A673 (cell line): ENCODE data around the gene JAG1. TPM values are rescaled to one million over a fixed set of nuclear protein-coding genes. Genes with fewer than 3 reads are reported as not detected.

Experiments used
- BruUV-seq: library from RNA; stranded (reverse); fragments of 400-500 nt; replicated peaks from 2 replicates; lab custom pipeline; 2021; lab: Mats Ljungman, UMichigan
- CTCF ChIA-PET: fragments of 300-600 bp; sonication (Branson Sonifier 250); formaldehyde crosslinking; loops from one replicate; lab custom pipeline; 2022; ENCODE audit warnings: antibody characterized with exemption; lab: Charles Lee
- POLR2A ChIA-PET: fragments of 300-600 bp; sonication (Branson Sonifier 250); formaldehyde crosslinking; loops from one replicate; lab custom pipeline; 2022; ENCODE audit warnings: antibody characterized with exemption; ENCODE audit not compliant: low non-redundant PET; lab: Charles Lee
- DNase-seq: peaks from one replicate; pipeline ENCODE4 v3.0.0-alpha.2; 2015; ENCODE audit warnings: low spot score
- H3K27ac ChIP-seq: fragments of 200-600 bp; sonication (generic); 2 replicates; pipeline ENCODE4 v1.5.1; 2016; ENCODE audit warnings: mixed run types, low read depth, mild to moderate bottlenecking, mixed read lengths, antibody characterized with exemption, low read length; ENCODE audit not compliant: poor library complexity, severe bottlenecking
- H3K27me3 ChIP-seq: fragments of 200-600 bp; sonication (generic); replicated peaks from 2 replicates; pipeline ENCODE4 v1.6.1; 2017; ENCODE audit warnings: mixed run types, low read depth, mild to moderate bottlenecking, mixed read lengths, antibody characterized with exemption, low read length; ENCODE audit not compliant: insufficient read depth, poor library complexity
- H3K36me3 ChIP-seq: fragments of 200-600 bp; sonication (generic); 2 replicates; pipeline ENCODE4 v1.6.1; 2016; ENCODE audit warnings: mixed run types, mild to moderate bottlenecking, mixed read lengths, antibody characterized with exemption, low read length; ENCODE audit not compliant: insufficient read depth, poor library complexity, severe bottlenecking
- H3K4me1 ChIP-seq: fragments of 200-600 bp; sonication (generic); 2 replicates; pipeline ENCODE4 v1.6.1; 2017; ENCODE audit warnings: mixed run types, mild to moderate bottlenecking, mixed read lengths, antibody characterized with exemption, low read length; ENCODE audit not compliant: insufficient read depth, poor library complexity, severe bottlenecking
- H3K4me3 ChIP-seq: fragments of 200-600 bp; sonication (generic); 2 replicates; pipeline ENCODE4 v1.5.1; 2016; ENCODE audit warnings: low read depth, mixed run types, mild to moderate bottlenecking, mixed read lengths, low read length; ENCODE audit not compliant: poor library complexity, severe bottlenecking
- H3K9me3 ChIP-seq: fragments of 200-600 bp; sonication (generic); 2 replicates; pipeline ENCODE4 v1.6.1; 2016; ENCODE audit warnings: mixed run types, low read depth, mild to moderate bottlenecking, mixed read lengths, antibody characterized with exemption, low read length; ENCODE audit not compliant: poor library complexity, severe bottlenecking
- EZH2 ChIP-seq: fragments of 200-600 bp; sonication (generic); IDR thresholded peaks from 2 replicates; pipeline ENCODE4 v1.6.1; 2017; ENCODE audit warnings: borderline replicate concordance, low read depth, mild to moderate bottlenecking, mixed read lengths, antibody characterized with exemption, low read length; ENCODE audit not compliant: poor library complexity, severe bottlenecking
- intact Hi-C: fragments of 100-400 bp; cut with micrococcal nuclease; formaldehyde crosslinking; loops from one replicate; pipeline ENCODE4 v1.10.0; 2022; ENCODE audit not compliant: unreplicated experiment
- total RNA-seq: library from RNA; stranded (reverse); gene quantifications from 2 replicates; pipeline ENCODE4 v1.2.3, GENCODE V29; 2021
- TF ChIP-seq, protein P1 (sequence below): fragments of 300-800, 200-600 bp; sonication (generic); conservative IDR thresholded peaks from 2 replicates; pipeline ENCODE4 v1.5.1; 2017; ENCODE audit warnings: low read depth, mild to moderate bottlenecking, antibody characterized with exemption, low read length, moderate library complexity, mixed read lengths

Gene JAG1
- total RNA-seq, 1 experiment from 2014 or later: 57.5 TPM

DNA sequence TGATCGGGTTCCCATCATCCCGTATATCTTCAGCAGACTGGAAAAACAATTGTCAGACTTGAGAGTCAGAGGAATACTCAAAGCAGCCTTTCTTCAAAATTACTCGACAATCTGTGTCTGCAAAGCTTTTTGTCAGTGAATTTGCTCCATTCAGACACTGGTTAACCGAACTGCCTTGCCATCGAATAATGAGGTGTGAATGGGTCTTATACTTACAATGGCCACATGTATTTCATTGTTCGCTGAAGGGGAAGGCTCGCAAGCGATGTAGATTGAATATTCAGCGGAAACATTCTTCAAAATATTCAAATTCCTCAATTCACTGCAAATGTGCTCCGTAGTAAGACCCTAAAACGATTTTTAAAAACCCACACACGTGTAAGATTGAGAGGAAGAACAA, 32.9 kb downstream of the JAG1 start:
- no peak overlapping the region for H3K27ac ChIP-seq
- BruUV-seq: no TSS peak
- H3K36me3 ChIP-seq: peaks cover 74% of the 10 kb centered on the region
- intact Hi-C loops: no loop called here
- POLR2A ChIA-PET: no interaction called here
- no peak for DNase-seq
- H3K27me3 ChIP-seq: no peaks in the 10 kb centered on the region
- H3K9me3 ChIP-seq: no peaks in the 10 kb centered on the region
- TF ChIP-seq, protein P1, sequence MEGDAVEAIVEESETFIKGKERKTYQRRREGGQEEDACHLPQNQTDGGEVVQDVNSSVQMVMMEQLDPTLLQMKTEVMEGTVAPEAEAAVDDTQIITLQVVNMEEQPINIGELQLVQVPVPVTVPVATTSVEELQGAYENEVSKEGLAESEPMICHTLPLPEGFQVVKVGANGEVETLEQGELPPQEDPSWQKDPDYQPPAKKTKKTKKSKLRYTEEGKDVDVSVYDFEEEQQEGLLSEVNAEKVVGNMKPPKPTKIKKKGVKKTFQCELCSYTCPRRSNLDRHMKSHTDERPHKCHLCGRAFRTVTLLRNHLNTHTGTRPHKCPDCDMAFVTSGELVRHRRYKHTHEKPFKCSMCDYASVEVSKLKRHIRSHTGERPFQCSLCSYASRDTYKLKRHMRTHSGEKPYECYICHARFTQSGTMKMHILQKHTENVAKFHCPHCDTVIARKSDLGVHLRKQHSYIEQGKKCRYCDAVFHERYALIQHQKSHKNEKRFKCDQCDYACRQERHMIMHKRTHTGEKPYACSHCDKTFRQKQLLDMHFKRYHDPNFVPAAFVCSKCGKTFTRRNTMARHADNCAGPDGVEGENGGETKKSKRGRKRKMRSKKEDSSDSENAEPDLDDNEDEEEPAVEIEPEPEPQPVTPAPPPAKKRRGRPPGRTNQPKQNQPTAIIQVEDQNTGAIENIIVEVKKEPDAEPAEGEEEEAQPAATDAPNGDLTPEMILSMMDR: no peak
- no peak for TF ChIP-seq EZH2
- H3K4me1 ChIP-seq: peaks cover 36% of the 10 kb centered on the region
- CTCF ChIA-PET: no interaction called here
- H3K4me3 ChIP-seq: no peak overlapping the region

DNA sequence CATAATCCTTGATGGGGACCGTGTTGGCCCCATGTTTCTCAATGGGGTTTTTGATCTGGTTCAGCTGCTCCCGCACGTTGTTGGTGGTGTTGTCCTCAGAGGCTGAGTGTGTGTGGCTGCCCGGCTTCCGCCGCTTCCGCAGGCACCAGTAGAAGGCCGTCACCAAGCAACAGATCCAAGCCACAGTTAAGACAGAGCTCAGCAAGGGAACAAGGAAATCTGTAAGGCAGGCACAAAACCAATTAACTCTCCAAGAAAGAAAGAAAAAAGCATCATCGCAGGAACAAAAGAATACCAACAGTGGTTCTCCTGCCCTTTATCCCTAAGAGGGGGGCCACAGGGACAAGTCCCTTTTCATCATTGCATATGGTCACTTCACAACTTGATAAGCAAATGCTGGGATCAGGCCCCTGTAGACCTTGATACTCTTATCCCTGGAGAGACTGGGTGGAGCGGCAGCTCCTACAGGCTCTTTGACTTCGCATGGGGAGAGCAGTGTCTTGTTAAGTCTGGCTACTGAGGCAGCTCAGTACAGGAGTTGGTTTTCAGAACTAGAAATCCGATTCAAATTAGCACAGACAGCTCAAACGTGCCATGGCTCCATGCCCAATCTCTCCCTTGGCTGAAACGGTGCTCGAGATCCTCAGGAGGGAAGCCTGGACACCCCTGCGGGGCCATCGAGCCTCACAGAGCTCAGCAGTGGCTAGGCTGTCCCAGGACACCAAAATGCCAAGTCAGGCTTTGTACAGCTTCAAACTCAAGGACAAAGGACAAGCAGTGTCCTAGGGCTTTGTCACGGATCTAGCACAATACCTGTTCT, 33.9 kb downstream of the JAG1 start:
- intact Hi-C loops: no loop called here
- TF ChIP-seq, protein P1: no peak
- TF ChIP-seq EZH2: no peak
- BruUV-seq: no TSS peak
- Histone ChIP-seq H3K4me1 (peaks cover 37% of the 10 kb centered on the region), H3K4me3 (no peak overlapping the region), H3K36me3 (peaks cover 65% of the 10 kb centered on the region), H3K27ac (peak overlapping the region; percentile 45), H3K9me3 (no peaks in the 10 kb centered on the region), H3K27me3 (no peaks in the 10 kb centered on the region)
- CTCF ChIA-PET: no interaction called here
- DNase-seq: peak; percentile 54
- POLR2A ChIA-PET: interaction anchor here (0.6 kb wide), 1 partner anchor 522 kb away, joined by 3 read pairs; no protein-coding TSS in a partner anchor

DNA sequence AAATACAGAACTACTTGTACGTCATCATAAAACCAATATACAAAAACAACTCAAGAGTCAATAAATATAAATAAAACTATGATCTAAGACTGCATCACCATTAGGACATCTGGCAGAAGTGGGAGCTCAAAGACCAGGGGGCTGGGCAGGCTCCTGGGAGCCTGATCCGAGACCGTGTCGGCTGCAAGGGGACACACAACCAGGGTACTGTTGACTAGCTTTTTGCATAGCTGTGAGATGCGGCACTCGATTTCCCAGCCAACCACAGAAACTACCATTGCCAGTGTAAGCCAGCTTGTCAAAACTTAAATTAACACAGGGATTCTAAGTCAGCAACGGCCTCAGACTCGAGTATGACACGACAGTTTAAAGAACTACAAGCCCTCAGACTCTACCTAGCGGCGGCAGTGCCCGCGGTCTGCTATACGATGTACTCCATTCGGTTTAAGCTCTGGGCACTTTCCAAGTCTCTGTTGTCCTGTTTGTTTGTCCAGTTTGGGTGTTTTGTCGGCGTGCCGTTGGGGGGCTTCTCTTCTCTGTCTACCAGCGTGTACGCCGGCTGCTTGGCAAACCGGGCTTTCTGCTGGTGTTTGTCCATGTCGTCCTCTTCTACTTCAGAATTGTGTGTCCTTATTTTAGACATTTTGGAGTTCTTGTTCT, 34.6 kb downstream of the JAG1 start:
- Histone ChIP-seq H3K4me1 (peaks cover 37% of the 10 kb centered on the region), H3K27me3 (no peaks in the 10 kb centered on the region), H3K36me3 (peaks cover 57% of the 10 kb centered on the region), H3K27ac (no peak overlapping the region), H3K4me3 (no peak overlapping the region), H3K9me3 (no peaks in the 10 kb centered on the region)
- TSS peak; percentile 35 for BruUV-seq
- CTCF ChIA-PET: no interaction called here
- TF ChIP-seq, protein P1: no peak
- TF ChIP-seq EZH2: no peak
- intact Hi-C loops: no loop called here
- no peak for DNase-seq
- POLR2A ChIA-PET: interaction anchor here (0.6 kb wide), 1 partner anchor 523 kb away, joined by 3 read pairs; no protein-coding TSS in a partner anchor
